Endothelial cell of umbilical vein (primary cell): ENCODE data around the gene MRPL38.
A peak's percentile ranks its signal among the peaks of the same experiment; 100 is the strongest.

ENCODE experiments used
- POLR2A ChIP-seq: IDR thresholded peaks from 2 replicates; pipeline ENCODE4 v1.6.1; 2012; ENCODE audit warnings: low read depth, mild to moderate bottlenecking, control low read depth, low read length
- TF ChIP-seq, protein P1 (sequence below), 2 donors: IDR thresholded peaks; 1 replicate in 1 of 2; 2 replicates in 1 of 2; pipeline ENCODE4 v1.5.1; 2011; ENCODE audit warnings: low read length in 2 of 2, mild to moderate bottlenecking in 2 of 2, moderate library complexity in 2 of 2, control low read depth in 1 of 2, inconsistent platforms in 1 of 2, low read depth in 1 of 2; ENCODE audit not compliant: insufficient read depth in 1 of 2; ENCODE audit errors: extremely low read depth in 1 of 2

DNA sequence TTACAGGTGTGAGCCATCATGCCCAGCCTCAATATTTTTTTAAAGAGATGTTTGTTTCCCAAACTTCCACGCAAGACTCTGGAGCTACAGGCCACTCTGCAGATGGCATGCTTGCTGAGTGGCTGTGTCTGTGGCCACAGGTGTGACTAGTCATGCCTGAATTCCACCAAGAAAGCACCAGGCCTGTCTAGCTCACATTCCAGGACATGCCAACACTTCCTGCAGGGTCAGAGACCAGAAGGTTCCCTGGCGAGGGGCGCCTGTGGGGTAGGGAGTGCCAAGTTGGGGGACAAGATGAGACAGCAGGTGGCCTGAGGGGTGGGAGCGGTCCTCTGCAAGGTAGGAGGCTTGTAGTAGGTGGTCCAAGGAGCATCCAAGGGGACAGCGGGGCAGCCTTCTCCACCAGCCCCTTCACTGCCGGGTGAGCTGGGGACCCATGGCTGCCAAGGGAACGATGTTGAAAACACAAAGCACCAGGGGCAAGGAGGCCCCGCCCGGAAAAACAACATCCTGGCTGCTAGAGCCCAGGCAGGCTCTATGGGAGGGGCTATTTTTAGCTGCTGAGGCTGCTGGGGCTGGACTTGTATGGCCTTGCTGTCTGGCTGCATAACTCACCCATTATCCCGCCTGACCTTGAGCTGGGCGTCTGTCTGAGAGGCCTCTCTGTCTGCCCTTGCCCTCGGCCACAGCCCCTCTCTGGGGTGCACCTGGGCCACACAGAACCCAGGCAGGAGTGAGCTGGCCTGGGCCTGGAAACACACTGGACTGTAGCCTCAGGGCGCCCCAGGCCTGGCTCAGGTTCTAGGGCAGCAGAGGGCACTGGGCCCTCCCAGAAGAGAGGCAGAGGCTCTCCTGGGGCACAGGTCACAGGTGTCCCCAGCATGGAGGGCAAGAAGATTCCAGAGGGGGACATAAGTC is 32.0 kb downstream of the MRPL38 start:
- TF ChIP-seq, protein P1, sequence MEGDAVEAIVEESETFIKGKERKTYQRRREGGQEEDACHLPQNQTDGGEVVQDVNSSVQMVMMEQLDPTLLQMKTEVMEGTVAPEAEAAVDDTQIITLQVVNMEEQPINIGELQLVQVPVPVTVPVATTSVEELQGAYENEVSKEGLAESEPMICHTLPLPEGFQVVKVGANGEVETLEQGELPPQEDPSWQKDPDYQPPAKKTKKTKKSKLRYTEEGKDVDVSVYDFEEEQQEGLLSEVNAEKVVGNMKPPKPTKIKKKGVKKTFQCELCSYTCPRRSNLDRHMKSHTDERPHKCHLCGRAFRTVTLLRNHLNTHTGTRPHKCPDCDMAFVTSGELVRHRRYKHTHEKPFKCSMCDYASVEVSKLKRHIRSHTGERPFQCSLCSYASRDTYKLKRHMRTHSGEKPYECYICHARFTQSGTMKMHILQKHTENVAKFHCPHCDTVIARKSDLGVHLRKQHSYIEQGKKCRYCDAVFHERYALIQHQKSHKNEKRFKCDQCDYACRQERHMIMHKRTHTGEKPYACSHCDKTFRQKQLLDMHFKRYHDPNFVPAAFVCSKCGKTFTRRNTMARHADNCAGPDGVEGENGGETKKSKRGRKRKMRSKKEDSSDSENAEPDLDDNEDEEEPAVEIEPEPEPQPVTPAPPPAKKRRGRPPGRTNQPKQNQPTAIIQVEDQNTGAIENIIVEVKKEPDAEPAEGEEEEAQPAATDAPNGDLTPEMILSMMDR (IDR thresholded peaks at IDR 0.05; ENCODE audit: extremely low read depth in 1 of 2, insufficient read depth in 1 of 2, low read depth in 1 of 2, low read length in 2 of 2), result no peak
- peak; percentile 63 for TF ChIP-seq POLR2A
